Natural killer cell (primary cell): ENCODE measurements around the gene BCAS1. TPM values are rescaled to one million over a fixed set of nuclear protein-coding genes. Genes with fewer than 3 reads are reported as not detected.

Source experiments
- ATAC-seq, 3 donors: fragments of 150-1000 bp in 2 of 3; fragments of 200-7000 bp in 1 of 3; cut with Tn5 transposase; 1 replicate in 1 of 3; 2 replicates in 2 of 3; pipeline ENCODE4 v1.10.0; 2021; ENCODE audit warnings: mild to moderate bottlenecking in 2 of 3, moderate library complexity in 2 of 3
- DNase-seq, 2 donors: peaks; one replicate each; pipeline versions ENCODE4 v3.0.0 to v3.0.0-alpha.2; 2013 to 2021; ENCODE audit warnings: mixed read lengths in 1 of 2
- H3K27ac ChIP-seq: one replicate; pipeline ENCODE4 v1.5.1; 2013; ENCODE audit warnings: mild to moderate bottlenecking, low read length
- H3K27me3 ChIP-seq: one replicate; pipeline ENCODE4 v1.6.1; 2013; ENCODE audit warnings: low read length; ENCODE audit not compliant: control insufficient read depth, insufficient read depth
- H3K36me3 ChIP-seq: one replicate; pipeline ENCODE4 v1.6.1; 2013; ENCODE audit warnings: low read length; ENCODE audit not compliant: control insufficient read depth, insufficient read depth
- H3K4me1 ChIP-seq: one replicate; pipeline ENCODE4 v1.6.1; 2013; ENCODE audit warnings: low read length; ENCODE audit not compliant: control insufficient read depth, insufficient read depth
- H3K4me3 ChIP-seq: one replicate; pipeline ENCODE4 v1.5.1; 2013; ENCODE audit warnings: low read length
- H3K9me3 ChIP-seq: one replicate; pipeline ENCODE4 v1.6.1; 2013; ENCODE audit warnings: low read length; ENCODE audit not compliant: control insufficient read depth, insufficient read depth
- H3K27ac Mint-ChIP-seq, 2 donors: one replicate each; pipeline ENCODE4 v1.8.0; 2022; ENCODE audit warnings: mild to moderate bottlenecking in 2 of 2, mixed read lengths in 2 of 2, moderate library complexity in 1 of 2
- H3K27me3 Mint-ChIP-seq, 2 donors: one replicate each; pipeline ENCODE4 v1.8.0; 2022; ENCODE audit warnings: low read depth in 2 of 2, mixed read lengths in 2 of 2
- H3K36me3 Mint-ChIP-seq: one replicate; pipeline ENCODE4 v1.8.0; 2022; ENCODE audit warnings: mixed read lengths
- H3K4me1 Mint-ChIP-seq, 2 donors: one replicate each; pipeline ENCODE4 v1.8.0; 2022; ENCODE audit warnings: mixed read lengths in 2 of 2
- H3K4me3 Mint-ChIP-seq: one replicate; pipeline ENCODE4 v1.8.0; 2022; ENCODE audit warnings: mild to moderate bottlenecking, moderate library complexity, mixed read lengths
- H3K9me3 Mint-ChIP-seq, 2 donors: one replicate each; pipeline ENCODE4 v1.8.0; 2022; ENCODE audit warnings: mixed read lengths in 2 of 2
- WGBS: methylation state at CpG from one replicate; pipeline ENCODE4 v1.1.7; 2013; ENCODE audit warnings: missing lambda C conversion rate; ENCODE audit not compliant: insufficient coverage; 5-methylcytosine and 5-hydroxymethylcytosine counted together
- intact Hi-C: fragments of 100-400 bp; cut with micrococcal nuclease; formaldehyde crosslinking; loops from one replicate; pipeline ENCODE4 v1.14.2; 2022
- total RNA-seq, 4 donors: library from RNA; stranded (reverse); fragments of 120-200 nt in 1 of 4; gene quantifications; one replicate each; pipeline versions ENCODE4 v1.2.3 to v1.2.4, GENCODE V29; 2013 to 2022
- TF ChIP-seq, protein P1 (sequence below): fragments of 200-600 bp; IDR thresholded peaks from one replicate; pipeline ENCODE4 v1.8.0; 2022; ENCODE audit warnings: antibody characterized with exemption

BCAS1 gene
- total RNA-seq, 3 donors from 2014 or later (not counting 1 experiment from before 2014, with no cell fraction given), result 0.31 to 1.2 (median 0.68) TPM

DNA sequence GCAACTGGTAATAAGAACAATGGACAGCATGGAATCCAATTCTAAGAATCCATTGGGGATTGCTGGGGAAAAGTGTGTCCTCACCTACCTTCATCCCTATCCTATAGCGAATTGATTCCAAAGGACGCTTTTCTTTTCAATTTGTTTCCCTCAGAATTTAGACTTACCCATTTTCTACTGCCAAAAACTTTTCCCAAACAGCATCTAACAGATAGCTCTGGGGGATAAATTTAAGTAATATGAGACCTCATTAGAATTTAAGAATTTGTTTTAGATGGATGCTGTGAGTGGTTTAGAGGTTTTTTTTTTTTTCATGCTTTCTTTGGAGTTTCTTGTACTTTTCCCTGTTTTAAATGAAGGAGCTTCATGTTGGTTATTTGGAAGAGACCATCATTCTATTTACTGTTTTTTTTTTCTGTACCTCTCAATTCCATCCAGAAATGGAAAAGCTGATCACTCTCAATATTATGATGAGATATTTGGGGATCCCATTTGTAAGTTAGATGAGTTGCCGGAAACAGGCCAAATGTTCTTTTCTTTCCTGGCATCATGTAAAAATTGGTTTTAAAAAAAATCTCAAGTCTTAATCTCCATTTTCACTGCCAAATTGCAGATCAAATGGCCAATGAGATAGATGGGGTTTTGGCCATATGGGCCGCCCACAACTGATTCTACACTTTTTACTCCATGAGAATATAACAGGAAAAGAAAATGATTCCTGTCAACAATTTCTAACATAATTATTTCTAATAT is 105.7 kb downstream of the BCAS1 start:
- no peaks in the 10 kb centered on the region for H3K36me3 ChIP-seq
- Mint-ChIP-seq H3K4me1 (no peaks in the 10 kb centered on the region), H3K27me3 (peaks cover 13 to 27% of the 10 kb centered on the region in 2 donors), H3K4me3 (no peak overlapping the region), H3K27ac (no peak overlapping the region), H3K9me3 (no peaks in the 10 kb centered on the region), H3K36me3 (no peaks in the 10 kb centered on the region)
- intact Hi-C loops, result no loop called here
- TF ChIP-seq, protein P1, sequence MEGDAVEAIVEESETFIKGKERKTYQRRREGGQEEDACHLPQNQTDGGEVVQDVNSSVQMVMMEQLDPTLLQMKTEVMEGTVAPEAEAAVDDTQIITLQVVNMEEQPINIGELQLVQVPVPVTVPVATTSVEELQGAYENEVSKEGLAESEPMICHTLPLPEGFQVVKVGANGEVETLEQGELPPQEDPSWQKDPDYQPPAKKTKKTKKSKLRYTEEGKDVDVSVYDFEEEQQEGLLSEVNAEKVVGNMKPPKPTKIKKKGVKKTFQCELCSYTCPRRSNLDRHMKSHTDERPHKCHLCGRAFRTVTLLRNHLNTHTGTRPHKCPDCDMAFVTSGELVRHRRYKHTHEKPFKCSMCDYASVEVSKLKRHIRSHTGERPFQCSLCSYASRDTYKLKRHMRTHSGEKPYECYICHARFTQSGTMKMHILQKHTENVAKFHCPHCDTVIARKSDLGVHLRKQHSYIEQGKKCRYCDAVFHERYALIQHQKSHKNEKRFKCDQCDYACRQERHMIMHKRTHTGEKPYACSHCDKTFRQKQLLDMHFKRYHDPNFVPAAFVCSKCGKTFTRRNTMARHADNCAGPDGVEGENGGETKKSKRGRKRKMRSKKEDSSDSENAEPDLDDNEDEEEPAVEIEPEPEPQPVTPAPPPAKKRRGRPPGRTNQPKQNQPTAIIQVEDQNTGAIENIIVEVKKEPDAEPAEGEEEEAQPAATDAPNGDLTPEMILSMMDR, result no peak
- peaks cover 2% of the 10 kb centered on the region for H3K27me3 ChIP-seq
- H3K27ac ChIP-seq, result no peak overlapping the region
- H3K4me1 ChIP-seq, result no peaks in the 10 kb centered on the region
- WGBS, result 100% methylated on average over 3 of the region's 4 CpGs
- H3K4me3 ChIP-seq, result no peak overlapping the region
- no peaks in the 10 kb centered on the region for H3K9me3 ChIP-seq
- ATAC-seq (no peak), DNase-seq (no peak)

DNA sequence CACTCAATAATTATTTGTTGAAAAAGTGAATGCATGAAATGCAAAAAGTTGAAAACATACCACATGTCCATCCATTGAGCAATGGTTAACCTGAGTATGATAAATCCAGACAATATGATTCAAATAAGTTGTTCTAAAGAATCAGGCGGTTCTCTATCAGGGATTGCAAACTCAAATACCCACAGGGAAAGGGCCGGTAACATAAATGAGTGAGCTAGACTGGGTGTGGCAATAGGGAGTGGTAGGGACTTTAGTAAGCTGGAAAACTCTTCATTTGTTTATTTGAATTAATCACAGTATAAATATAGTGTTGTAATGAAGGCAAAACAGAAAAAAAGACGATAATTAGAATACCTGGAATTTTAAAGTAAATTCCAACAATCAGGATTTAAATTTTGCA is 106.3 kb downstream of the BCAS1 start:
- Mint-ChIP-seq H3K9me3 (no peaks in the 10 kb centered on the region), H3K4me1 (no peaks in the 10 kb centered on the region), H3K36me3 (no peaks in the 10 kb centered on the region), H3K4me3 (no peak overlapping the region), H3K27ac (no peak overlapping the region), H3K27me3 (peaks cover 13 to 28% of the 10 kb centered on the region in 2 donors)
- DNase-seq (no peak), ATAC-seq (no peak)
- Histone ChIP-seq H3K36me3 (no peaks in the 10 kb centered on the region), H3K9me3 (no peaks in the 10 kb centered on the region), H3K27ac (no peak overlapping the region), H3K27me3 (peaks cover 2% of the 10 kb centered on the region), H3K4me1 (no peaks in the 10 kb centered on the region), H3K4me3 (no peak overlapping the region)
- intact Hi-C loops, result no loop called here
- WGBS, result 100% methylated on average over 1 of the region's 3 CpGs
- TF ChIP-seq, protein P1, result no peak

DNA sequence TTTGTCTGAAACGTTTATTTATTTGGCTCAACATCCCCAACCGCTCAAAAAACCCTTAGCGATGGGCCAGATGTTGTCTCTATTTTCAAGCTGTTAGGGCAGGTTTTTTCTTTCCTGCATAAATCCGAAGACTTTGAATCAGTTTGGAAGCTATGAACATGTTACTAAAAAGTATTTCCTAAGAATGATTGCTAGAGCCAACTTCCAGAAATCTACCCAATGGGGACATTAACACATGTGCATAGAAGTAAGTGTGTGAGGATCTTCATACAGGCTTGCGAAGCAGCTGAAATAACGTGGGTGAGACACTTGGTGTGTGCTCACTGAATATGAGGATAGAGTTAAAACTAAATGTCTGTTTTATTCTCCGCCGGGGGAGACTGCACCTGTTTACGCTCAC is 106.8 kb downstream of the BCAS1 start:
- 96% methylated on average over 8 of the region's 9 CpGs for WGBS
- Histone ChIP-seq H3K4me3 (no peak overlapping the region), H3K36me3 (no peaks in the 10 kb centered on the region), H3K27ac (no peak overlapping the region), H3K9me3 (no peaks in the 10 kb centered on the region), H3K4me1 (no peaks in the 10 kb centered on the region), H3K27me3 (peaks cover 2% of the 10 kb centered on the region)
- H3K27ac Mint-ChIP-seq, result no peak overlapping the region
- H3K36me3 Mint-ChIP-seq, result no peaks in the 10 kb centered on the region
- DNase-seq (no peak), ATAC-seq (no peak)
- TF ChIP-seq, protein P1, result no peak
- H3K4me3 Mint-ChIP-seq, result no peak overlapping the region
- intact Hi-C loops, result no loop called here
- H3K27me3 Mint-ChIP-seq, result peaks cover 13 to 28% of the 10 kb centered on the region in 2 donors
- H3K4me1 Mint-ChIP-seq, result no peaks in the 10 kb centered on the region
- no peaks in the 10 kb centered on the region for H3K9me3 Mint-ChIP-seq

DNA sequence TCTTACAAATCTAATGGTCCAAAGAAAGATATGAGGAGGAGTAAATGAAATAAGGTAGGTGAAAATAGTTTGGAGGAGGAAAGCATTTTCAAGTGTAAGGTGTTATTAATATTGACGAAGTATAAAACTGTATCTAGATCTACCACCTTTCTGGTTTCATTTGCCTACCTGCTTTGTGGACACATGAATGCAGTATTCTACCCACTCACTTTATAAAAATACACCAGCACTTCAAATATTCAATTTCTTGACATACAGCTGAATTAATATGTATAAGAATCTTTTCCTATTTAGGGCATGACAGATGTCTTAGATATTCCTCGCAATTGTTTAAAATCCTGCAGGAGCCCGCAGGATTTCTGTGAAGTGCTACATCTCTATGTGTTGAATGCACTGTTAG is 108.0 kb downstream of the BCAS1 start:
- DNase-seq (no peak), ATAC-seq (no peak)
- no peaks in the 10 kb centered on the region for H3K36me3 Mint-ChIP-seq
- H3K36me3 ChIP-seq, result no peaks in the 10 kb centered on the region
- H3K9me3 ChIP-seq, result no peaks in the 10 kb centered on the region
- intact Hi-C loops, result no loop called here
- no peak overlapping the region for H3K27ac ChIP-seq
- no peaks in the 10 kb centered on the region for H3K9me3 Mint-ChIP-seq
- 94% methylated on average over 2 of the region's 3 CpGs for WGBS
- H3K4me3 ChIP-seq, result no peak overlapping the region
- no peak overlapping the region for H3K27ac Mint-ChIP-seq
- H3K27me3 Mint-ChIP-seq, result peaks cover 13 to 28% of the 10 kb centered on the region in 2 donors
- no peaks in the 10 kb centered on the region for H3K4me1 Mint-ChIP-seq
- peaks cover 2% of the 10 kb centered on the region for H3K27me3 ChIP-seq
- no peak overlapping the region for H3K4me3 Mint-ChIP-seq
- H3K4me1 ChIP-seq, result no peaks in the 10 kb centered on the region
- TF ChIP-seq, protein P1, result no peak
